Endodermal cell (in vitro differentiated cells): ENCODE results near the gene OPCML. TPM values are rescaled to one million over a fixed set of nuclear protein-coding genes. Genes with fewer than 3 reads are reported as not detected.

Experiments used
- DNase-seq: peaks from one replicate; pipeline ENCODE4 v3.0.0-alpha.2; 2017
- H3K27ac ChIP-seq: 2 replicates; pipeline ENCODE4 v1.5.1; 2013; ENCODE audit warnings: mild to moderate bottlenecking, low read depth, low read length, moderate library complexity
- H3K27me3 ChIP-seq: 2 replicates; pipeline ENCODE4 v1.6.1; 2013; ENCODE audit warnings: mild to moderate bottlenecking, low read length, moderate library complexity; ENCODE audit not compliant: insufficient read depth, control insufficient read depth, poor library complexity, severe bottlenecking
- H3K36me3 ChIP-seq: 2 replicates; pipeline ENCODE4 v1.7.0; 2013; ENCODE audit warnings: mild to moderate bottlenecking, low read length, moderate library complexity; ENCODE audit not compliant: control insufficient read depth, insufficient read depth
- H3K4me1 ChIP-seq: one replicate; pipeline ENCODE4 v1.7.0; 2013; ENCODE audit warnings: low read length; ENCODE audit not compliant: control insufficient read depth, insufficient read depth
- H3K4me3 ChIP-seq: 2 replicates; pipeline ENCODE4 v1.5.1; 2013; ENCODE audit warnings: mild to moderate bottlenecking, low read length, moderate library complexity
- H3K9ac ChIP-seq: 2 replicates; pipeline ENCODE4 v1.6.1; 2013; ENCODE audit warnings: mild to moderate bottlenecking, low read length, moderate library complexity; ENCODE audit not compliant: poor library complexity, severe bottlenecking; ENCODE audit errors: extremely low read depth
- H3K9me3 ChIP-seq: 2 replicates; pipeline ENCODE4 v1.6.1; 2013; ENCODE audit warnings: mild to moderate bottlenecking, low read length, moderate library complexity; ENCODE audit not compliant: control insufficient read depth
- H3K27ac Mint-ChIP-seq: 2 replicates; pipeline ENCODE4 v1.8.0; 2020; ENCODE audit warnings: mixed read lengths
- H3K27me3 Mint-ChIP-seq: 2 replicates; pipeline ENCODE4 v1.8.0; 2021; ENCODE audit warnings: mild to moderate bottlenecking, mixed read lengths; ENCODE audit not compliant: insufficient read depth
- H3K36me3 Mint-ChIP-seq: 2 replicates; pipeline ENCODE4 v1.8.0; 2020; ENCODE audit warnings: low read depth, mixed read lengths
- H3K4me1 Mint-ChIP-seq: 2 replicates; pipeline ENCODE4 v1.8.0; 2020; ENCODE audit warnings: mixed read lengths
- H3K4me3 Mint-ChIP-seq: 2 replicates; pipeline ENCODE4 v1.8.0; 2020; ENCODE audit warnings: mild to moderate bottlenecking, moderate library complexity, mixed read lengths
- H3K9me3 Mint-ChIP-seq: 2 replicates; pipeline ENCODE4 v1.8.0; 2020; ENCODE audit warnings: mild to moderate bottlenecking, mixed read lengths
- CTCF ChIP-seq: fragments of 200-600 bp; sonication (generic); conservative IDR thresholded peaks from 2 replicates; pipeline ENCODE4 v1.5.0; 2021; ENCODE audit warnings: antibody characterized with exemption, mild to moderate bottlenecking
- WGBS, 2 experiments: methylation state at CpG; one replicate each; pipeline versions ENCODE4 v1.1.5 to v1.1.7; 2013; ENCODE audit warnings: missing lambda C conversion rate in 2 of 2, mixed read lengths in 1 of 2; ENCODE audit not compliant: insufficient coverage in 1 of 2, insufficient read length in 1 of 2; 5-methylcytosine and 5-hydroxymethylcytosine counted together
- total RNA-seq, 2 donors: library from RNA; stranded (reverse); fragmentation: NEBNext Ultra II Directional in 1 of 2; extraction: Animal tissue kit (Norgen Biotek cat#: 25700) in 1 of 2; gene quantifications; 2 replicates in 1 of 2; 3 replicates in 1 of 2; pipeline ENCODE4 v1.2.1, GENCODE V29; 2021

OPCML gene
- total RNA-seq, 2 donors from 2014 or later: 0.49 to 0.86 TPM

DNA sequence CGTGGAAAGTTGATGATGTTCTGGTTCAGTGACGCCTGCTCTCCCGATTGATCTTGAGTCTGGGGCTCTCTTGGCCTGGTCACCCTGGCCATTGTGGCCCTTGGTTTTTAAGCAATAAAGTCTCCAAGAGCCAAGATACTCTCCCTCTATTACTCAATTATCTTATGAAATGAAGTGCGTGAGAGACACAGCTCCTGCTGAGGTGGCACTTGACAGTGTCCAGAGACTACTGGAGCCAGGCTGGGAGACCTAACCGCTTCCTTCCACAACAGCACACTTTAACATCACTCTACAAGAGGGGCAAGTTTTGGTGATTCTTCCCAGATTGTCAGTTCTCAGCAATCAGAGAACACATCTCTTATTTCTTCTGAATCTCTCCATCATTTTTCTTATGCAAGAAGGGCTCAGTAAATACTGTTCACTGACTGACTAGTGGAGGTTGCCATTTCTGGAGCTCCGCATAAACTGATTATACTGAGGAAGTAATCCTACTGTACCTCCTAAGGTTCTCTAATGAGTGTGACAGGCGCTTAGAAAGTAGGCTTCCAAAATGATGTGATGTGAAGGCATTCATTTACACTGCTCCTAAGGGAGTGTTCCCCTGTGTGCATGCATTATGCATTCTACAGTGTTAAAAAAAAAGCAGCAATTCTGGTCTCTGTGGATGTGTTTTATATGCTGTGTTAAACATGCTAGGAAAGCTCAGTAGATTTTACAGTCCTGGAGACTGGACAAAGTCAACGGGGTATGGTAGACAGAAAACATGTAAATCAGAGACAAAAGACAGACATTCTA, 968.0 kb downstream of the OPCML start:
- WGBS, 2 experiments: 93% methylated on average over 7 to 8 of the region's 8 CpGs
- Histone ChIP-seq H3K27me3 (peaks cover 28% of the 10 kb centered on the region), H3K9ac (no peak overlapping the region), H3K27ac (no peak overlapping the region), H3K4me1 (peaks cover 2% of the 10 kb centered on the region), H3K36me3 (no peaks in the 10 kb centered on the region), H3K9me3 (no peaks in the 10 kb centered on the region), H3K4me3 (no peak overlapping the region)
- Mint-ChIP-seq H3K4me1 (peaks cover 10% of the 10 kb centered on the region), H3K27me3 (peaks cover 27% of the 10 kb centered on the region), H3K4me3 (no peak overlapping the region), H3K9me3 (no peaks in the 10 kb centered on the region), H3K36me3 (no peaks in the 10 kb centered on the region), H3K27ac (no peak overlapping the region)
- no peak for TF ChIP-seq CTCF
- no peak for DNase-seq

DNA sequence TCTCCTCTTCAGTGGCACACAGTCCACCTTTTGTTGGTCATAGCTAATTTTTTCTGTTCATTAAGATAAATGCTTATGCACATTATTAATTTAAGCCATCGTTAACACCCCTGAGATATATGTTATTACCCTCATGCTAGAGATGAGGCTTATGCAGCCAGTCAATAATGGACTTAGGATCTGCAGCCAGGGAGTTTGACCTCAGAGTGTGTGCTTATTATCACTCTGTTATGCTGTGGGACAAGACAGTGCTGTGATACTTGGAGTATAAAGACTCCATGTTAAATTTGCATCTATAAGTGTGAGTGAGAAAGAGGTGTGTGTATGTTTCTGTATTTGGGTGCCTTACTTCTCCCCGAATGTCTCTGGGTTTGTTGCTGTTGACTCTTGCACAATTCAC, 969.3 kb downstream of the OPCML start:
- H3K27ac Mint-ChIP-seq: no peak overlapping the region
- Histone ChIP-seq H3K36me3 (no peaks in the 10 kb centered on the region), H3K27ac (no peak overlapping the region), H3K4me1 (peaks cover 2% of the 10 kb centered on the region), H3K4me3 (no peak overlapping the region), H3K9ac (no peak overlapping the region), H3K9me3 (no peaks in the 10 kb centered on the region), H3K27me3 (peaks cover 28% of the 10 kb centered on the region)
- DNase-seq: no peak
- peaks cover 16% of the 10 kb centered on the region for H3K4me1 Mint-ChIP-seq
- TF ChIP-seq CTCF: no peak
- peaks cover 33% of the 10 kb centered on the region for H3K27me3 Mint-ChIP-seq
- no peaks in the 10 kb centered on the region for H3K9me3 Mint-ChIP-seq
- H3K36me3 Mint-ChIP-seq: no peaks in the 10 kb centered on the region
- H3K4me3 Mint-ChIP-seq: no peak overlapping the region
- 86 to 88% methylated on average over 1 to 2 of the region's 2 CpGs for WGBS, 2 experiments

DNA sequence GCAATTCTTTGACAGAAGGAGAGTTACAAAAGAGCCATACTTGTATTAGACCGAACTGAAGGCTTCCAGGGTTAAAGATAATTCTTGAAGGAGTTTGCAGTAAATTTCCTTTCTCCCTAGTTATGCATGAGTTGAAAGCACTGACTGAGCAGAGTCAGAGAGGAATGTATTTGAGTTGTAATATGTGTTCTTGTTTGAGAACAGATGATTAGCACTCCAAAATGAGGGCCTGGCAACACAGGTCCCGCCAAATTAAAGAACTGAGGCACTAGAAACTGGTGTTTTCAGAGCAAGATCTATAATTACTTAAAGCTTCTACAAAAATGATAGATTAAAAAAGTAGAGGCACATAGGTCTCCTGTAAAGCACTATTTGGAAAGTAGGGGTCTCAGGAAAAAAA, 970.4 kb downstream of the OPCML start:
- Histone ChIP-seq H3K27ac (no peak overlapping the region), H3K36me3 (no peaks in the 10 kb centered on the region), H3K9ac (no peak overlapping the region), H3K9me3 (no peaks in the 10 kb centered on the region), H3K4me1 (peaks cover 2% of the 10 kb centered on the region), H3K4me3 (no peak overlapping the region), H3K27me3 (peaks cover 38% of the 10 kb centered on the region)
- 96% methylated on average over 2 of the region's 2 CpGs; no CpG with 5 or more reads in 1 of the 2 experiments for WGBS, 2 experiments
- Mint-ChIP-seq H3K27ac (no peak overlapping the region), H3K27me3 (peaks cover 41% of the 10 kb centered on the region), H3K36me3 (no peaks in the 10 kb centered on the region), H3K9me3 (no peaks in the 10 kb centered on the region), H3K4me1 (peaks cover 16% of the 10 kb centered on the region), H3K4me3 (no peak overlapping the region)
- no peak for TF ChIP-seq CTCF
- no peak for DNase-seq
